Measurements from ENCODE around the gene NR5A1. TPM values are rescaled to one million over a fixed set of nuclear protein-coding genes. Genes with fewer than 3 reads are reported as not detected.

Gene NR5A1
- total RNA-seq, 4 donors from 2014 or later = not detected

DNA sequence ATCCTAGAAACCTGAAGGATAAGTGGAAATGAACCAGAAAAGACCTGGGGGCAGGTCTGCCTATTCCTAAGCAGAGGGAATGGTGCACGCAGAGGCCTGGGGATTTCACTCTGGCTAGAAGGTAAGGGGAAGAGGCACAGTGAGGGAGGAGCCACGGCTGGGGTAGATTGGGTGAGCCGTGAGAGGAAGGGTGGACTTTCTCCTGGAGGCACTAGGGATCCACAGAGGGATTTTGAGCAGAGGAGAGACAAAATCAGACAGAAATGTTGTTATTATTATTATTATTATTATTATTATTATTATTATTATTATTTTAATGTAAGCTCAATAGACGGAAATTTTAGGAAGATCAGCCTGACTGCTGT is 59.9 kb downstream of the NR5A1 start:
- TF ChIP-seq, protein P1, sequence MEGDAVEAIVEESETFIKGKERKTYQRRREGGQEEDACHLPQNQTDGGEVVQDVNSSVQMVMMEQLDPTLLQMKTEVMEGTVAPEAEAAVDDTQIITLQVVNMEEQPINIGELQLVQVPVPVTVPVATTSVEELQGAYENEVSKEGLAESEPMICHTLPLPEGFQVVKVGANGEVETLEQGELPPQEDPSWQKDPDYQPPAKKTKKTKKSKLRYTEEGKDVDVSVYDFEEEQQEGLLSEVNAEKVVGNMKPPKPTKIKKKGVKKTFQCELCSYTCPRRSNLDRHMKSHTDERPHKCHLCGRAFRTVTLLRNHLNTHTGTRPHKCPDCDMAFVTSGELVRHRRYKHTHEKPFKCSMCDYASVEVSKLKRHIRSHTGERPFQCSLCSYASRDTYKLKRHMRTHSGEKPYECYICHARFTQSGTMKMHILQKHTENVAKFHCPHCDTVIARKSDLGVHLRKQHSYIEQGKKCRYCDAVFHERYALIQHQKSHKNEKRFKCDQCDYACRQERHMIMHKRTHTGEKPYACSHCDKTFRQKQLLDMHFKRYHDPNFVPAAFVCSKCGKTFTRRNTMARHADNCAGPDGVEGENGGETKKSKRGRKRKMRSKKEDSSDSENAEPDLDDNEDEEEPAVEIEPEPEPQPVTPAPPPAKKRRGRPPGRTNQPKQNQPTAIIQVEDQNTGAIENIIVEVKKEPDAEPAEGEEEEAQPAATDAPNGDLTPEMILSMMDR (IDR thresholded peaks at IDR 0.05; ENCODE audit: low read depth) = no peak

DNA sequence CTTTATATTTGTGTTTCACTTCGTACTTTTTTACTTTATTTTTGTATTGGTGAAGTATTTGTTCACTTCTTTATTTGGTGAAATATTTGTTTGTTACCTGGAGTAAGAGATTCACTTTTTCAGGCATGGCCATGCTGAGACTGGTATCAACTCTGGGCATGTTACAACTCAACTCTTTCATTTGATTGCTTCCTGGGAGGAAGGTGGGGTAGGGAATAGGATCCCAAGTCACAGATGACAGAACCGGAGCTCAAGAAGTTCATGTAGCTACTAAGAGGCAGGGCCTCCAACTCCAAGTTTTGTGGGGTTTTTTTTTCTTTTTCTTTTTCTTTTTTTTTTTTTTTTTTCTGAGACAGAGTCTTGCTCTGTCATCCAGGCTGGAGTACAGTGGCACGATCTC is 63.0 kb downstream of the NR5A1 start:
- TF ChIP-seq, protein P1 (IDR thresholded peaks at IDR 0.05; ENCODE audit: low read depth) = no peak

DNA sequence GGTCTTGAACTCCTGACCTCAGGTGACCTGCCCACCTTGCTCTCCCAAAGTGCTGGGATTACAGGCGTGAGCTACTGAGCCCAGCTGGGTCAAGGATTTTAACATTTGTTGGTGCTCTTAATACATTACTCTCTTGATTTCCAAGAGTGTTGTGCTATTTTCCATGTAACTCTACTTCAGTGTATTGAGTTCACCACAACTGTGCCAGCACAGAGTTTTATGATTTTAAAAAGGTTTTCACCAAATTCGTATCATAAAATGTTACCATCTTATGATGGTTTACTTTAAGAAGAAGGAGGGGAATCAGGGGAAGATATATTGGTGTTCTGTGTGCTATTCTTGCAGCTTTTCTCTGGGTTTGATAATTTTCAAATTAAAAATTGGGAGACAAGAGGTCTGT is 63.6 kb downstream of the NR5A1 start:
- TF ChIP-seq, protein P1 (IDR thresholded peaks at IDR 0.05; ENCODE audit: low read depth) = no peak

DNA sequence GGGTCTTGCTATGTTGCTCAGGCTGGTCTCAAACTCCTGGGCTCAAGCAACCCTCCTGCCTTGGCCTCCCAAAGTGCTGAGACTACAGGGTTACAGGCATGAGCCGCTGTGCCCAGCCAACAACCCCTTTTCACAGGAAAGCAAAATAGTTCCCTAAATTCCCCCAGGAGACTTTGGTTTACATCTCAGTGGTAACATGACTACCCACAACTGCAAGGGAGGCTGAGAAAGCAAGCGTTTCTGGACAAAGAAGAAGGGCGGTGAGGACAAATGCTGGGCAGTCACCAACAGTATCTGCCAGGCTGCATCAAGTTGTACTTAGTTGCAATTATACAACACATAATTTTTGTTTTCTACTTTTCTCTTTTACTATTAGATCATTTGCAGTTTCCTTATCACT is 64.4 kb downstream of the NR5A1 start:
- TF ChIP-seq, protein P1 (IDR thresholded peaks at IDR 0.05; ENCODE audit: low read depth) = no peak

DNA sequence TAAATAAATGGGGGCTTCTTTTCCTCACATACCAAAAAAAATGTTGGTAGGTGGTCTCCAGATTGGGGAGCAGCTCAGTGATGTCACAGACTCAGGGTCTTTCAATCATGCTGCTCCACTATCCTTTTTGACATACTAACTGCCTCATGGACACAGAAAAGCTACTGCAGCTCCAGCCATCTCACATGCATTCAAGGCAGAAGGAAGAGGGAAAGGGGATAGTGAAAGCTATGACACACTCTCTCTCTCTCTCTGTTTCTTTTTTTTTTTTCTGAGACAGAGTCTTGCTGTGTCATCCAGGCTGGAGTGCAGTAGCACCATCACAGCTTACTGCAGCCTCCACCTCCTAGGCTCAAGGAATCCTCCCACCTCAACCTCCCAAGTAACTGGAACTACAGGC is 64.8 kb downstream of the NR5A1 start:
- TF ChIP-seq, protein P1 (IDR thresholded peaks at IDR 0.05; ENCODE audit: low read depth) = no peak

DNA sequence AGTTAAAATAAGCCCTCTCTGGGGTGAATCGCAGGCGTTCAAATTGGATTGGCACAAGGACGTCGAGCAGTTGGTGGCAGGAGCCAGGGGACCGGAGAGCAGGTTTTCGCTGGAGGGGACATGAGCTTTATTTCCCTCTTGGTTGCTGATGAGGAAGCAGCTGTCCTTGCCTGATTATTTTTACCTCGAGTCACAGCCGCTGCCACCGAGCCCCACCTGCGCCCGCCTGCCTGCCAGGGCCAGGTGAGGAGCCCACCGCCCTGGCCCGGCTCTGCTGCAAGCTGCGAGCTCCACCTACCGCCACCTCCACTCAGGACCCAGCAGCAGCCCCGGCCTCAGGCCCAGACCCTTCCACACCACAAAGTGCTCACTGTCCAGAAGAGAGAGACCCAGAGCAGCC is 65.9 kb downstream of the NR5A1 start:
- TF ChIP-seq, protein P1 (IDR thresholded peaks at IDR 0.05; ENCODE audit: low read depth) = no peak

DNA sequence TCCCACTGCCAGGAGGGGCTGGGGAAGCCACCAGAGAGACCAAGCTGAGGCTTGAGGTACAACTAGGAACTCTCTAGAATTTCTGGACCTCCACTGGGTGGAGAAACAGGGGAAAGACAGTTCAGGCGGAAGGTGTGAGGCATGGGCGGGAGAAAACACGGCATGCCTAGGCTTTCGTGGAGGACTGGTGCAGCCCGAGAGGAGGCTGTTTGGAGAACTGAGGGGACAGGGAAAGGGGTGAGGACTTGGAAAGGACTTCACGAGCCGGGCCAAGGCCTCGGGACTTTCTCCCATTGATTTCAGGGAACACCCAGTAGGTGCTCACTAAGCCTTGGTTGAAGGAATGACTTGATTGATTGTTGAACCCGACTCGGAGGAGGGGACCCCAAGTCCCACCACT is 66.4 kb downstream of the NR5A1 start:
- TF ChIP-seq, protein P1 (IDR thresholded peaks at IDR 0.05; ENCODE audit: low read depth) = no peak
